ENCODE measurements around the gene LMAN2L. TPM values are rescaled to one million over a fixed set of nuclear protein-coding genes. Genes with fewer than 3 reads are reported as not detected.

The LMAN2L gene
- total and polyA plus RNA-seq, 2 of the 8 experiments (the other 6 are each of a cell fraction or from before 2014, with no cell fraction given): 14.3 to 17.6 TPM

DNA sequence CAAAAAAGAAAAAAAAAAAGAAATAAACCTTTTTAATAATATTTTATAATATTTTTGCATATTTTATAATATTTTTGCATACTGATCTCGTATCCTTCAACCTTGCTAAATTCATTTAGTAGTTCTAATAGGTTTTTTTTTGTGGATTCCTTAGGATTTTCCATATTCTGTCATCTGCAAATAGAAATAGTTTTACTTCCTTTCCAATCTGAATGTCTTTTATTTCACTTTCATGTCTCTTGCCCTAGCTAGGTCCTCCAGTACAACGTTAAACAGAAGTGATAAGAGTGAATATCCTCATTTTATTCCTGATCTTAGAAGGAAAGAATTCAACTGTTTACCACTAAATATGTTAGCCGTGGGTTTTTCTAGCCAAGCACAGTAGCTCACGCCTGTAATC is 13.7 kb downstream of the LMAN2L start (continued):
- TF ChIP-seq KDM5A (IDR thresholded peaks at IDR 0.05; ENCODE audit: low read length) (no peak), CREB1 (IDR thresholded peaks at IDR 0.05) (no peak), CHD2 (IDR thresholded peaks at IDR 0.05; ENCODE audit: low read length) (no peak), SIRT6 (IDR thresholded peaks at IDR 0.05; ENCODE audit: low read length) (no peak), CTBP2 (IDR thresholded peaks at IDR 0.05; ENCODE audit: borderline replicate concordance, insufficient read depth, insufficient read length, low read length) (no peak), ATF3 (IDR thresholded peaks at IDR 0.05; ENCODE audit: insufficient read depth, low read depth, low read length) (no peak)

Data from H1 (cell line).